GM18508 (cell line): Measurements from ENCODE around the gene TACC3.

ENCODE experiments used
- ATAC-seq: cut with Tn5 transposase; IDR thresholded peaks from one replicate; pipeline ENCODE4 v1.9.1; 2021; ENCODE audit warnings: moderate number of reproducible peaks; ENCODE audit not compliant: insufficient read depth, unreplicated experiment

Gene TACC3

GRCh38 chr4:1756893-1757779 is 35.8 kb downstream of the TACC3 start:
- ATAC-seq: no peak

GRCh38 chr4:1757836-1758235 is 36.5 kb downstream of the TACC3 start:
- ATAC-seq: no peak

GRCh38 chr4:1758306-1759121 is 37.2 kb downstream of the TACC3 start:
- ATAC-seq: no peak

- ATAC-seq: no peak
These were observed 38.0 kb downstream of the TACC3 start for GRCh38 chr4:1759170-1759817.

- ATAC-seq: no peak
These were observed 38.5 kb downstream of the TACC3 start for GRCh38 chr4:1759818-1760223.

GRCh38 chr4:1760521-1761071 is 39.3 kb downstream of the TACC3 start:
- ATAC-seq: no peak

- ATAC-seq: no peak
These were observed 39.9 kb downstream of the TACC3 start for GRCh38 chr4:1761130-1761689.

- ATAC-seq: no peak
These were observed 41.1 kb downstream of the TACC3 start for GRCh38 chr4:1762264-1763010.

- ATAC-seq: no peak
These were observed 41.8 kb downstream of the TACC3 start for GRCh38 chr4:1763070-1763549.

- ATAC-seq: no peak
These were observed 42.3 kb downstream of the TACC3 start for GRCh38 chr4:1763550-1764080.

GRCh38 chr4:1764670-1765069 is 43.3 kb downstream of the TACC3 start:
- no peak for ATAC-seq

GRCh38 chr4:1765409-1766072 is 44.2 kb downstream of the TACC3 start:
- ATAC-seq: no peak

- ATAC-seq: no peak
These were observed 45.1 kb downstream of the TACC3 start for GRCh38 chr4:1766106-1767060.

- no peak for ATAC-seq
These were observed 45.9 kb downstream of the TACC3 start for GRCh38 chr4:1767061-1767769.

GRCh38 chr4:1767770-1768366 is 46.5 kb downstream of the TACC3 start:
- ATAC-seq: no peak

GRCh38 chr4:1768367-1769034 is 47.2 kb downstream of the TACC3 start:
- no peak for ATAC-seq
